ENCODE measurements around the gene TMEM209.
"Not testable (repeated sequence)": the region's sequence is repeated elsewhere in the genome, so short reads cannot be mapped to it uniquely, and the experiment has no call there.

DNA sequence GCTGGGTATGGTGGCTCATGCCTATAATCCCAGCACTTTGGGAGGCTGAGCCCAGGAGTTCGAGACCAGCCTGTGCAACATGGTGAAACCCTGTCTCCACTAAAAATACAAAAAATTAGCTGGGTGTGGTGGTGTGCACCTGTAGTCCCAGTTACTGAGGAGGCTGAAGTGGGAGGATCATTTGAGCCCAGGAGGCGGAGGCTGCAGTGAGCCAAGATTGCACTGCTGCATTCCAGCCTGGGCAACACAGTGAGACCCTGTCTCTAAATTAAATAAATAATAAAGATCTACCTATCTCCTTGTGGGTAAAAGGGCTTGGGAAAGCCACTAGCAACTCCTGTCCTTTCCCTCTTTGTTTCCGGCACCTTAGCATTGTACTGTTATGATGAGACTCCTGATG is 78.4 kb downstream of the TMEM209 start:
- TF ChIP-seq CTCF (tag by site-specific recombination; IDR thresholded peaks at IDR 0.05); ZNF302 (tag by site-specific recombination; IDR thresholded peaks at IDR 0.05; ENCODE audit: low read depth); ZNF266 (tag by site-specific recombination; IDR thresholded peaks at IDR 0.05; ENCODE audit: low read depth); TCF7L2 (IDR thresholded peaks at IDR 0.05; ENCODE audit: borderline replicate concordance, low read depth, low read length); ZNF274 (IDR thresholded peaks at IDR 0.05; ENCODE audit: low read length); ZNF274 (tag by site-specific recombination; IDR thresholded peaks at IDR 0.05; ENCODE audit: borderline replicate concordance); ZBTB17 (tag by site-specific recombination; IDR thresholded peaks at IDR 0.05); ZNF366 (tag by site-specific recombination; conservative IDR thresholded peaks at IDR 0.05); REST (tag by site-specific recombination; IDR thresholded peaks at IDR 0.05); SALL2 (tag by site-specific recombination; IDR thresholded peaks at IDR 0.05; ENCODE audit: borderline replicate concordance); ZNF76 (tag by site-specific recombination; IDR thresholded peaks at IDR 0.05; ENCODE audit: borderline replicate concordance, low read depth); ZNF555 (tag by site-specific recombination; conservative IDR thresholded peaks at IDR 0.05): not testable (repeated sequence)
- TF ChIP-seq, protein P1, sequence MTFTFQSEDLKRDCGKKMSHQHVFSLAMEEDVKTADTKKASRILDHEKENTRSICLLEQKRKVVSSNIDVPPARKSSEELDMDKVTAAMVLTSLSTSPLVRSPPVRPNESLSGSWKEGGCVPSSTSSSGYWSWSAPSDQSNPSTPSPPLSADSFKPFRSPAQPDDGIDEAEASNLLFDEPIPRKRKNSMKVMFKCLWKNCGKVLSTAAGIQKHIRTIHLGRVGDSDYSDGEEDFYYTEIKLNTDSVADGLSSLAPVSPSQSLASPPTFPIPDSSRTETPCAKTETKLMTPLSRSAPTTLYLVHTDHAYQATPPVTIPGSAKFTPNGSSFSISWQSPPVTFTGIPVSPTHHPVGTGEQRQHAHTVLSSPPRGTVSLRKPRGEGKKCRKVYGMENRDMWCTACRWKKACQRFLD (tag by site-specific recombination; IDR thresholded peaks at IDR 0.05) = not testable (repeated sequence)
